ENCODE measurements around the gene PCSK1. TPM values are rescaled to one million over a fixed set of nuclear protein-coding genes. Genes with fewer than 3 reads are reported as not detected.

Gene PCSK1
- total RNA-seq, 1 experiment from 2014 or later, result not detected

DNA sequence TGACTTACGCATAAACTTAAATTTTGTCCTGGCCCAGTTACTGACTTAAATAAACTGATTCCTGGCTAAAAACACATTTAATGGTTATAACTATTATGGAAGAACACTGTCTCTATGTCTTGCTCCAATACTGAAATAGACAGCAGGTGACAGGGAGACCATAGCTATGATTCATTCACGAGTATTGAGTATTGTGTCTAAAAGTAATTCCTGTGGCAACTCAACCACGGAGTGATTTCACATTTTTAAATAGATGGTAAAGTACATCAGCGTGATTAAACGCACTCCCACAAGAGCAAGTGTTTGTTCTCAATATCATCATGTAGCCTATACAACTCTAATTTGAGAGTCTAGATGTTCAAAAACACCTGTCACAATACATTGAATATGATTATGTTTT lies 35.9 kb upstream of the PCSK1 start:
- no TSS peak for BruUV-seq (replicated peaks)
- H3K27ac ChIP-seq (ENCODE audit: low read depth, low read length), result no peak overlapping the region
- no peaks in the 10 kb centered on the region for H3K36me3 ChIP-seq (ENCODE audit: control insufficient read depth in 1 of 2, insufficient read depth in 2 of 2, low read length in 2 of 2)
- H3K4me1 ChIP-seq (ENCODE audit: control insufficient read depth in 1 of 2, insufficient read depth in 2 of 2, low read length in 2 of 2), result no peaks in the 10 kb centered on the region
- H3K9me2 ChIP-seq (ENCODE audit: insufficient read depth), result no peaks in the 10 kb centered on the region
- RAD21 ChIA-PET (ENCODE audit: low non-redundant PET in 1 of 2, low total read pairs in 2 of 2, uncharacterized antibody in 2 of 2, unreplicated experiment in 2 of 2), result no interaction called here
- POLR2A ChIA-PET, result no interaction called here
- no peak overlapping the region for H3K4me3 ChIP-seq (replicated peaks in 1 of 2; ENCODE audit: low read depth in 1 of 2, low read length in 2 of 2)
- H3K9ac ChIP-seq (ENCODE audit: low read length), result no peak overlapping the region
- no peaks in the 10 kb centered on the region for H3K9me3 ChIP-seq (ENCODE audit: control insufficient read depth in 1 of 2, insufficient read depth in 1 of 2, low read depth in 1 of 2, low read length in 2 of 2)
- intact Hi-C loops (cut with micrococcal nuclease), result no loop called here
- no peak overlapping the region for H2AFZ ChIP-seq (ENCODE audit: low read depth, low read length, poor library complexity, severe bottlenecking)
- no peak for DNase-seq (ENCODE audit: low read depth, low spot score)
- no peak for ATAC-seq
- peaks cover 9% of the 10 kb centered on the region; the same call in 1 of the 2 replicates for H3K27me3 ChIP-seq (ENCODE audit: insufficient read depth, low read length)
- no peak overlapping the region for H3K4me2 ChIP-seq (ENCODE audit: low read length)
- no peaks in the 10 kb centered on the region for H4K20me1 ChIP-seq (ENCODE audit: insufficient read depth)
- no peaks in the 10 kb centered on the region for H3K79me2 ChIP-seq (ENCODE audit: insufficient read depth, low read length)
- TF ChIP-seq SIN3A (IDR thresholded peaks at IDR 0.05; ENCODE audit: low read depth) (no peak), CBX3 (IDR thresholded peaks at IDR 0.05; ENCODE audit: low read depth) (no peak), TCF7L2 (IDR thresholded peaks at IDR 0.05; ENCODE audit: borderline replicate concordance, extremely low read depth, insufficient read depth, insufficient read length) (no peak), YY1 (IDR thresholded peaks at IDR 0.05; ENCODE audit: extremely low read depth, insufficient replicate concordance, low read depth, low read length) (no peak), RAD21 (IDR thresholded peaks at IDR 0.05; ENCODE audit: low read depth) (no peak), EZH2 (IDR thresholded peaks at IDR 0.05) (no peak), POLR2AphosphoS5 (IDR thresholded peaks at IDR 0.05; ENCODE audit: low read depth, low read length) (no peak), EZH2phosphoT487 (IDR thresholded peaks at IDR 0.05; ENCODE audit: borderline replicate concordance) (no peak), SP1 (IDR thresholded peaks at IDR 0.05; ENCODE audit: low read depth) (no peak), POLR2A (IDR thresholded peaks at IDR 0.05; ENCODE audit: borderline replicate concordance, extremely low read depth, insufficient read depth, insufficient read length) (no peak), ZNF274 (IDR thresholded peaks at IDR 0.05; ENCODE audit: low read depth, low read length) (no peak), FOSL1 (IDR thresholded peaks at IDR 0.05; ENCODE audit: low read depth) (no peak), SRF (IDR thresholded peaks at IDR 0.05; ENCODE audit: low read depth) (no peak)
- TF ChIP-seq, protein P1, sequence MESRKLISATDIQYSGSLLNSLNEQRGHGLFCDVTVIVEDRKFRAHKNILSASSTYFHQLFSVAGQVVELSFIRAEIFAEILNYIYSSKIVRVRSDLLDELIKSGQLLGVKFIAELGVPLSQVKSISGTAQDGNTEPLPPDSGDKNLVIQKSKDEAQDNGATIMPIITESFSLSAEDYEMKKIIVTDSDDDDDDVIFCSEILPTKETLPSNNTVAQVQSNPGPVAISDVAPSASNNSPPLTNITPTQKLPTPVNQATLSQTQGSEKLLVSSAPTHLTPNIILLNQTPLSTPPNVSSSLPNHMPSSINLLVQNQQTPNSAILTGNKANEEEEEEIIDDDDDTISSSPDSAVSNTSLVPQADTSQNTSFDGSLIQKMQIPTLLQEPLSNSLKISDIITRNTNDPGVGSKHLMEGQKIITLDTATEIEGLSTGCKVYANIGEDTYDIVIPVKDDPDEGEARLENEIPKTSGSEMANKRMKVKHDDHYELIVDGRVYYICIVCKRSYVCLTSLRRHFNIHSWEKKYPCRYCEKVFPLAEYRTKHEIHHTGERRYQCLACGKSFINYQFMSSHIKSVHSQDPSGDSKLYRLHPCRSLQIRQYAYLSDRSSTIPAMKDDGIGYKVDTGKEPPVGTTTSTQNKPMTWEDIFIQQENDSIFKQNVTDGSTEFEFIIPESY (IDR thresholded peaks at IDR 0.05; ENCODE audit: extremely low read depth, insufficient replicate concordance, low read length), result no peak
- CTCF ChIA-PET, result no interaction called here

All from HCT116 (cell line).